HepG2 (cell line): ENCODE results near the gene RABGAP1L. TPM values are rescaled to one million over a fixed set of nuclear protein-coding genes. Genes with fewer than 3 reads are reported as not detected.

Experiments
- ATAC-seq: fragments of 200-7000 bp; cut with Tn5 transposase; 3 replicates; pipeline ENCODE4 v1.9.1; 2020; ENCODE audit warnings: mild to moderate bottlenecking, moderate library complexity
- BruUV-seq: library from RNA; stranded (reverse); fragments of 400-500 nt; replicated peaks from 2 replicates; lab custom pipeline; 2021; lab: Mats Ljungman, UMichigan
- CTCF ChIA-PET: fragments of 300-600 bp; formaldehyde crosslinking; extraction: SDS; loops from one replicate; lab custom pipeline; 2021; ENCODE audit warnings: low total read pairs, inconsistent platforms, low intra/inter-chr PET ratio; lab: Yijun Ruan, JAX
- POLR2A ChIA-PET: fragments of 350-600 bp; sonication (Branson Sonifier 250); formaldehyde crosslinking; loops from one replicate; lab custom pipeline; 2020; ENCODE audit warnings: antibody characterized with exemption, inconsistent platforms; lab: Yijun Ruan, JAX
- DNase-seq: peaks from one replicate; pipeline ENCODE4 v3.0.0-alpha.2; 2015; ENCODE audit warnings: low spot score
- FAIRE-seq: peaks from 3 replicates; lab custom pipeline; 2011; peaks lifted over from hg19 to GRCh38; lab: Jason Lieb, UNC
- H2AFZ ChIP-seq: one replicate; pipeline ENCODE4 v1.6.1; 2011; ENCODE audit warnings: low read length, inconsistent platforms
- H3K27ac ChIP-seq: fragments of 300-600 bp; 3 replicates; pipeline ENCODE4 v1.8.0; 2011; ENCODE audit warnings: mixed run types, mild to moderate bottlenecking, mixed read lengths, low read length, inconsistent platforms; ENCODE audit not compliant: insufficient read depth; ENCODE audit errors: extremely low read length
- H3K27me3 ChIP-seq, 2 experiments: fragments of 200-600 bp in 1 of 2; 2 replicates in 1 of 2; 3 replicates in 1 of 2; pipeline versions ENCODE4 v1.6.0 to v1.8.0; 2011; ENCODE audit warnings: low read length in 2 of 2, mild to moderate bottlenecking in 2 of 2, moderate library complexity in 2 of 2, inconsistent platforms in 1 of 2; ENCODE audit not compliant: insufficient read depth in 2 of 2, control insufficient read depth in 1 of 2
- H3K36me3 ChIP-seq, 2 experiments: fragments of 200-600 bp in 1 of 2; replicated peaks in 1 of 2; 2 replicates in 1 of 2; 3 replicates in 1 of 2; pipeline versions ENCODE4 v1.5.1 to v1.8.0; 2011; ENCODE audit warnings: low read length in 2 of 2, inconsistent platforms in 1 of 2; ENCODE audit not compliant: insufficient read depth in 2 of 2, control insufficient read depth in 1 of 2
- H3K4me1 ChIP-seq: 2 replicates; pipeline ENCODE4 v1.5.1; 2012; ENCODE audit warnings: low read length, inconsistent platforms; ENCODE audit not compliant: insufficient read depth
- H3K4me2 ChIP-seq: 2 replicates; pipeline ENCODE4 v1.6.0; 2011; ENCODE audit warnings: low read depth, low read length, inconsistent platforms
- H3K4me3 ChIP-seq, 3 experiments: fragments of 200-600 bp in 1 of 3; sonication (generic), shearing (Covaris generic) in 1 of 3; replicated peaks in 1 of 3; 2 replicates each; pipeline ENCODE4 v1.5.1; 2011 to 2016; ENCODE audit warnings: low read length in 3 of 3, inconsistent platforms in 2 of 3, low read depth in 2 of 3, mild to moderate bottlenecking in 2 of 3, control low read depth in 1 of 3, mixed read lengths in 1 of 3; ENCODE audit not compliant: insufficient read depth in 1 of 3
- H3K79me2 ChIP-seq: one replicate; pipeline ENCODE4 v1.6.1; 2011; ENCODE audit warnings: low read length, inconsistent platforms; ENCODE audit not compliant: insufficient read depth
- H3K9ac ChIP-seq: 2 replicates; pipeline ENCODE4 v1.6.0; 2011; ENCODE audit warnings: mild to moderate bottlenecking, low read depth, low read length, inconsistent platforms; ENCODE audit not compliant: insufficient read depth
- H3K9me3 ChIP-seq: 2 replicates; pipeline ENCODE4 v1.5.1; 2012; ENCODE audit warnings: mild to moderate bottlenecking, low read length
- H4K20me1 ChIP-seq: 2 replicates; pipeline ENCODE4 v1.6.0; 2011; ENCODE audit warnings: inconsistent platforms, mild to moderate bottlenecking, low read length, moderate library complexity; ENCODE audit not compliant: insufficient read depth
- RBFOX2 ChIP-seq: fragments of 200-400 bp; formaldehyde crosslinking; IDR thresholded peaks from 2 replicates; pipeline ENCODE4 v1.6.1; 2017; ENCODE audit warnings: low read depth, mild to moderate bottlenecking, low read length
- ZNF354B ChIP-seq: sonication (generic); formaldehyde crosslinking; IDR thresholded peaks from 2 replicates; pipeline ENCODE4 v1.8.0; 2022; ENCODE audit warnings: mild to moderate bottlenecking, missing genetic modification reagents
- WGBS: methylation state at CpG from one replicate; pipeline ENCODE4 v1.1.6; 2017; ENCODE audit warnings: low lambda C conversion rate; 5-methylcytosine and 5-hydroxymethylcytosine counted together
- in situ Hi-C: cut with HindIII; loops from 2 replicates; pipeline ENCODE4 v1.10.0; 2017; ENCODE audit warnings: low pct_unique_long_range_greater_than_20kb; ENCODE audit not compliant: extremely low pct_ligation_motif_present
- intact Hi-C: fragments of 100-400 bp; cut with micrococcal nuclease; formaldehyde crosslinking; loops from one replicate; pipeline ENCODE4 v1.10.0; 2022; ENCODE audit not compliant: unreplicated experiment
- polyA plus RNA-seq, 8 experiments: library from polyadenylated mRNA; depleted of rRNA in 3 of 8; stranded (reverse) in 7 of 8; unstranded in 1 of 8; fragments of >200 nt; fragmentation: Illumina TruSeq in 4 of 8; extraction: Trizol in 4 of 8; gene quantifications; 2 replicates each; pipeline versions ENCODE4 v1.2.1 to v1.2.3, GENCODE V29; 2011 to 2016; ENCODE audit warnings: low read depth in 4 of 8, missing spikeins in 1 of 8, mixed read lengths in 1 of 8; ENCODE audit not compliant: insufficient read depth in 1 of 8
- total RNA-seq, 5 experiments: library from RNA; depleted of rRNA; stranded (reverse); fragments of >200 nt; fragmentation: Illumina TruSeq; extraction: Trizol; gene quantifications; 2 replicates each; pipeline ENCODE4 v1.2.3, GENCODE V29; 2016; ENCODE audit warnings: low read depth in 1 of 5
- TF ChIP-seq, protein P1 (sequence below): sonication (generic); formaldehyde crosslinking; conservative IDR thresholded peaks from 2 replicates; pipeline ENCODE4 v1.8.0; 2022; ENCODE audit warnings: missing genetic modification reagents
- TF ChIP-seq, protein P2 (sequence below): sonication (generic); formaldehyde crosslinking; conservative IDR thresholded peaks from 2 replicates; pipeline ENCODE4 v1.4.0; 2020; ENCODE audit warnings: missing genetic modification reagents
- TF ChIP-seq, protein P3 (sequence below): IDR thresholded peaks from 2 replicates; pipeline ENCODE4 v1.6.1; 2012; ENCODE audit warnings: inconsistent platforms

The RABGAP1L gene
- total and polyA plus RNA-seq, 2 of the 13 experiments (the other 11 are each of a cell fraction or from before 2014, with no cell fraction given), result 7.9 to 22.6 TPM

DNA sequence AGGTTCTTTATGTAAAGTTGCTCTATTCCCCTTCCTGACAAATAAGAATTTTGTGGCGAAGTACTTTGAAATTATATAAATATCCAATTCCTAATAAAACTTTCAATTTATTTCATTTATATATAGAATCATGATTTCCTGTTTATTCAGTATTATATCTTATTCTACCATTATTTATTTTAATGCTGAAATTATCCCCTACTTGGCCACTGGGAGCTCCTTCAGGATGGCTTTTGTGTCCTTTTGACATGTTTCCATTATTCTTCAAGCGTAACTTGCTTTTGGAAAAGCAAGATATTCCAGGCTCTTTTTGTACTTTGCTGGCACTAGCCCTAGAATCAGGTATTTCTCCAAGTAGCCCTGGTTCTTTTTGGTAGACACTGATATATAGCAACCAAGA lies 773.3 kb downstream of the RABGAP1L start:
- no peak overlapping the region for H2AFZ ChIP-seq
- H3K9ac ChIP-seq, result no peak overlapping the region
- ATAC-seq, result no peak
- no peaks in the 10 kb centered on the region for H3K79me2 ChIP-seq
- POLR2A ChIA-PET, result no interaction called here
- H3K9me3 ChIP-seq, result no peaks in the 10 kb centered on the region
- no peaks in the 10 kb centered on the region for H3K36me3 ChIP-seq
- TF ChIP-seq, protein P1, sequence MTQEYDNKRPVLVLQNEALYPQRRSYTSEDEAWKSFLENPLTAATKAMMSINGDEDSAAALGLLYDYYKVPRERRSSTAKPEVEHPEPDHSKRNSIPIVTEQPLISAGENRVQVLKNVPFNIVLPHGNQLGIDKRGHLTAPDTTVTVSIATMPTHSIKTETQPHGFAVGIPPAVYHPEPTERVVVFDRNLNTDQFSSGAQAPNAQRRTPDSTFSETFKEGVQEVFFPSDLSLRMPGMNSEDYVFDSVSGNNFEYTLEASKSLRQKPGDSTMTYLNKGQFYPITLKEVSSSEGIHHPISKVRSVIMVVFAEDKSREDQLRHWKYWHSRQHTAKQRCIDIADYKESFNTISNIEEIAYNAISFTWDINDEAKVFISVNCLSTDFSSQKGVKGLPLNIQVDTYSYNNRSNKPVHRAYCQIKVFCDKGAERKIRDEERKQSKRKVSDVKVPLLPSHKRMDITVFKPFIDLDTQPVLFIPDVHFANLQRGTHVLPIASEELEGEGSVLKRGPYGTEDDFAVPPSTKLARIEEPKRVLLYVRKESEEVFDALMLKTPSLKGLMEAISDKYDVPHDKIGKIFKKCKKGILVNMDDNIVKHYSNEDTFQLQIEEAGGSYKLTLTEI (CRISPR knock-in tag), result no peak
- TF ChIP-seq, protein P2, sequence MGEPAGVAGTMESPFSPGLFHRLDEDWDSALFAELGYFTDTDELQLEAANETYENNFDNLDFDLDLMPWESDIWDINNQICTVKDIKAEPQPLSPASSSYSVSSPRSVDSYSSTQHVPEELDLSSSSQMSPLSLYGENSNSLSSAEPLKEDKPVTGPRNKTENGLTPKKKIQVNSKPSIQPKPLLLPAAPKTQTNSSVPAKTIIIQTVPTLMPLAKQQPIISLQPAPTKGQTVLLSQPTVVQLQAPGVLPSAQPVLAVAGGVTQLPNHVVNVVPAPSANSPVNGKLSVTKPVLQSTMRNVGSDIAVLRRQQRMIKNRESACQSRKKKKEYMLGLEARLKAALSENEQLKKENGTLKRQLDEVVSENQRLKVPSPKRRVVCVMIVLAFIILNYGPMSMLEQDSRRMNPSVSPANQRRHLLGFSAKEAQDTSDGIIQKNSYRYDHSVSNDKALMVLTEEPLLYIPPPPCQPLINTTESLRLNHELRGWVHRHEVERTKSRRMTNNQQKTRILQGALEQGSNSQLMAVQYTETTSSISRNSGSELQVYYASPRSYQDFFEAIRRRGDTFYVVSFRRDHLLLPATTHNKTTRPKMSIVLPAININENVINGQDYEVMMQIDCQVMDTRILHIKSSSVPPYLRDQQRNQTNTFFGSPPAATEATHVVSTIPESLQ, result no peak
- TF ChIP-seq, protein P3, sequence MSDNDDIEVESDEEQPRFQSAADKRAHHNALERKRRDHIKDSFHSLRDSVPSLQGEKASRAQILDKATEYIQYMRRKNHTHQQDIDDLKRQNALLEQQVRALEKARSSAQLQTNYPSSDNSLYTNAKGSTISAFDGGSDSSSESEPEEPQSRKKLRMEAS, result no peak
- TF ChIP-seq RBFOX2, result no peak
- TF ChIP-seq ZNF354B (CRISPR knock-in tag), result no peak
- DNase-seq, result no peak
- H4K20me1 ChIP-seq, result no peaks in the 10 kb centered on the region
- H3K4me3 ChIP-seq, result no peak overlapping the region
- no peak overlapping the region for H3K4me2 ChIP-seq
- H3K27me3 ChIP-seq, result no peaks in the 10 kb centered on the region
- in situ Hi-C loops, result no loop called here
- CTCF ChIA-PET, result no interaction called here
- peaks cover 10% of the 10 kb centered on the region for H3K4me1 ChIP-seq
- WGBS, result 68% methylated on average over 2 of the region's 2 CpGs
- intact Hi-C loops, result no loop called here
- FAIRE-seq, result no peak
- H3K27ac ChIP-seq, result no peak overlapping the region
- no TSS peak for BruUV-seq
